NCI-H2029 (cell line): ENCODE data around the gene FPGS.

Experiments used
- DNase-seq: peaks from one replicate; lab custom pipeline; 2025; lab: John Stamatoyannopoulos, UW

FPGS gene

DNA sequence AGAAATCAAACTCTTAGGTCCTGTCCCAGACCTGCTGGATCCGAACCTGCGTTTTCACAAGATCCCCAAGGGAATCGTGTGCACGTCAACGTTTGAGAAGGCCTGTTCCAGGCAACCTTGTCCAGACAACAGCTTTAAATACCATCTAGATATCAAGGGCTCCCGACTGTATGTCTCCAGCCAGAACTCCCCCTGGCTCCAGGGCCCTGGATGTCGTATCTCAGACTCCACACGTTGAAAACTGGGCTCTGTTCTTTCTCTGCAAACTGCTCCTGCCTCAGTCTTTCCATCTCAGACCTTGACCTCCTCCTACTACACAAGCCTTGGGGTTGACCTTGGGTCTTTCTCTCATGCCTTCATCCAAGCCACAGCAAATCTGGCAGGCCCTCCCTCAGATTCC, 57.6 kb downstream of the FPGS start:
- DNase-seq = no peak

DNA sequence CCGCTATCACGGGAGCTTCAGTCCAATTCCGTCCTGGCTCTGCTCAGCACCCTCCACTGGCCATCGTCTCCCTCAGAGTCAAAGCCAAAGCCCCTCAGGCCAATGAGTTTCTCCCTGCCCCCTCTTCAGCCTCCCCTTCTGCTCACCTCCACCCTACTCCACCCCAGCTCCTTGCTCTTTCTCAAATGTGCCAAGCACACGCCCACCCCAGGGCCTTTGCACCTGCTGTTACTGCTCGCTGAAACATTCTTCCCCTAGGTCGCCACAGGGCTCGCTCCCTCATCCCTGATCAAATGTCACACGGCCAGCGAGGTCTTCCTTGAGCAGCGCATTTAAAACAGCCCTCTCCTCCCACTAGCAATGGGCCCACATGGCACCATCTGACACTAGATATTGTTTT, 58.1 kb downstream of the FPGS start:
- DNase-seq = no peak

DNA sequence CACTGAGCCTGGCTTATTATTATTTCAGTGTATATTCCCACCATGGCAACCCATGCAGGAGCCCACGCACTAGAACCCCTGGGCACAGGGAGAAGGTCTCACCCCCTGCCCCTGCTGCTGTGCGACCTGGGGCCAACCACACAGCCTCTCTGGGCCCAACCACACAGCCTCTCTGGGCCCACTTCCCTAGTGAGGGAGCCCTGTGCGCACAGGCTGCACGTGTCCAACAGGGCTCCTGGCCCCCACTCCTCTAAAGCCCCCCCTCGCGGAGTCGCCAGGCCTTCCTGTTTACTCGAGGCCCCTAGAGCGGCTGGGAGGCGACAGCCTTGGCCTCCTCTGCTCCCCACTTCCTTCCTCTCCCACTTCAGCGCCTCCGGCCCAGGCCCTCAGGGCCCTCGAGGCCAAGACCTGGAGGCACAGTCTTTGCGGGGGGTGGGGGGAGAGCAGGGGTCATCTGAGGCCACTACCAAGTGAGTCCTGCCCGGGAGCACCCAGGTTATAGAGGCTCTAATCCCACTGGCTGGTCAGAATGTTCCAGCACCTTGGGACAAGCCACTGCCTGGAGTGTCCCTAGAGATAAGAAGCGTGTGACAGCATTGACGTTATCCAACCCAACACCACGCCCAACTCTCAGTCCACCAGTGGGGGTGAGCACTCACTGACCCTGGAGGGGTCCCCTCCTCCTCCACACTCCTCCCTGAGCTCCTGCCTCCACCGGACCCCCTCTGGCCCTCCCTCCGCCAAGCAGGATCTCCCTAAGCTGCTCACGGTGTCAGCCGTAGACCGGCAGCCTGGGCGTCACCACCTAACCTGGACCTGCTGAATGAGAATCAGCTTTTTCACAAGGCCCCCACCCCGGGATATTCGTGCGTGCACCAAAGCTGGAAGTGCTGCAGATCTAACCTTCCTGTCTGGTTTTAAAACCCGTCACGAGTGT, 59.7 kb downstream of the FPGS start:
- no peak for DNase-seq

DNA sequence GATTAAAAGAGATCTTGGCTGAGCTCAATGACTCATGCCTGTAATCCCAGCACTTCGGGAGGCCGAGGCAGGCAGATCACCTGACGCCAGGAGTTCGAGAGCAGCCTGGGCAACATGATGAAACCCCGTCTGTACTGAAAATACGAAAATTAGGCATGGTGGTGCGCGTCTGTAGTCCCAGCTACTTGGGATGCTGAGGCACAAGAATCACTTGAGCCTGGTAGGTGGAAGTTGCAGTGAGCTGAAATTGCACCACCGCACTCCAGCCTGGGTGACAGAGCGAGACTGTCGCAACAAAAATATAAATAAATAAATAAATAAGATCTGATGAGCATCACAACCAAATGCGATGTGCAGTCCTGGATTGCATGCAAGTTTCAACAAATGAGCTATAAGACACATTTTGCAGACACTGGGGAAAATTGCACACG, 60.5 kb downstream of the FPGS start:
- no peak for DNase-seq
